GM12872 (cell line): ENCODE data around the gene KIF9.

Source experiments
- TF ChIP-seq, protein P1 (sequence below): IDR thresholded peaks from 3 replicates; pipeline ENCODE4 v1.5.1; 2011; ENCODE audit warnings: low read depth, mild to moderate bottlenecking, low read length, moderate library complexity; ENCODE audit not compliant: insufficient read depth

The KIF9 gene

DNA sequence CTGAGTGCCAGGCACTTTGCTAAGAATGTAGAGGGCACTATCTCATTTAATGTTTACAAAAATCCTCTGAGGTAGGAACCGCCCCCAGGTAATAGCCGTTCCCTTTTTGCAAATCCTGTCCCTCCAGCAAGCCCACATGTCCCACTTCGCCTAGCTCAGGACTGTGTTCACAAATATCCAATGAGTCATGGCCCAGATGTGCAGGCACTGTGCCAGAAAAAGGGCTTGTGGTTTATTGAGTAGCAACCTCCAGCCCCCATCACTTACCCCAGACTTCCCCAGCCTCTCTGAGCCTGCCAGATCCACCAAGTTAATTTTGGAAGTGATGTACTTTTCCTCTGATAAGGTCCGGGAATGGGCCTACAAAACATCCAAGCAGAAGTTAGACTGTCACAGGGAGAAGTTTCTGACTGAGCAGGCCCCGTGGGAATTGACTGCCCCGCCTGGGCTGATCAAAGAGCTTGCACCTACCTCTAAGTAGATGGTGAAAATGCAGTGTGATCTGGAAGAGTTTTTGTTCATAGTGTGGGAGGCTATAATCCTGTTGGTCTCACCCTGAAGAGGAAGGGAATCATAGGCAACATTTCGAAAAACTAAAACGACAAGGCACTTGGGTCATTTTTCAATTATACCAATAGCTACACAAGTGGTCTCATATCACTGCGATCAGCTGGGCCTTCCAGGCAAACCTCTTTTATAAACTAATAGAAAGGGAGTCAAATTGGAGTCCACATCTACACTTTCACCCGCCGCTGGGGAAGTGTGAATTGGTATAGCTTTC lies 15.7 kb downstream of the KIF9 start:
- TF ChIP-seq, protein P1, sequence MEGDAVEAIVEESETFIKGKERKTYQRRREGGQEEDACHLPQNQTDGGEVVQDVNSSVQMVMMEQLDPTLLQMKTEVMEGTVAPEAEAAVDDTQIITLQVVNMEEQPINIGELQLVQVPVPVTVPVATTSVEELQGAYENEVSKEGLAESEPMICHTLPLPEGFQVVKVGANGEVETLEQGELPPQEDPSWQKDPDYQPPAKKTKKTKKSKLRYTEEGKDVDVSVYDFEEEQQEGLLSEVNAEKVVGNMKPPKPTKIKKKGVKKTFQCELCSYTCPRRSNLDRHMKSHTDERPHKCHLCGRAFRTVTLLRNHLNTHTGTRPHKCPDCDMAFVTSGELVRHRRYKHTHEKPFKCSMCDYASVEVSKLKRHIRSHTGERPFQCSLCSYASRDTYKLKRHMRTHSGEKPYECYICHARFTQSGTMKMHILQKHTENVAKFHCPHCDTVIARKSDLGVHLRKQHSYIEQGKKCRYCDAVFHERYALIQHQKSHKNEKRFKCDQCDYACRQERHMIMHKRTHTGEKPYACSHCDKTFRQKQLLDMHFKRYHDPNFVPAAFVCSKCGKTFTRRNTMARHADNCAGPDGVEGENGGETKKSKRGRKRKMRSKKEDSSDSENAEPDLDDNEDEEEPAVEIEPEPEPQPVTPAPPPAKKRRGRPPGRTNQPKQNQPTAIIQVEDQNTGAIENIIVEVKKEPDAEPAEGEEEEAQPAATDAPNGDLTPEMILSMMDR: no peak

GRCh38 chr3:47265725-47266428 lies 16.7 kb downstream of the KIF9 start:
- TF ChIP-seq, protein P1: no peak

DNA sequence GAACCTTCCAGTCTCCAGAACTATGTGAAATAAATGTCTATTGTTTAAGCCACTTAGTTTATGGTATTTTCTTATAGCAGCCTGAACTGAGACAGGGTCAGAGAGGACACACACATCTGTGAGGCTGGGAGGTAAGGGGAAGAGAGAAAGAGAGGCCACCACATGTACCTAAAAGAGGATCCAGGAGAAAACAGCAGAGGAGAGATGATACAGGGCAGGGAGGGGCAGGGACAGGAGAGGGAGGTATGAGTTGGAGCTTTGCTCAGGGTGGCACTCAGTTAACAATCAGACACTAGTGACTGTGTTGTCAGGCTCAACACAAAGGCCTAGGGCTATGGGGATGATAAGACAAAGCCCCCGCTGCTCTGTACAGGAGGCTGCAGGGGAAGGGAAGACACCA lies 17.6 kb downstream of the KIF9 start:
- TF ChIP-seq, protein P1: no peak

GRCh38 chr3:47261301-47261700 lies 21.3 kb downstream of the KIF9 start:
- TF ChIP-seq, protein P1: no peak

DNA sequence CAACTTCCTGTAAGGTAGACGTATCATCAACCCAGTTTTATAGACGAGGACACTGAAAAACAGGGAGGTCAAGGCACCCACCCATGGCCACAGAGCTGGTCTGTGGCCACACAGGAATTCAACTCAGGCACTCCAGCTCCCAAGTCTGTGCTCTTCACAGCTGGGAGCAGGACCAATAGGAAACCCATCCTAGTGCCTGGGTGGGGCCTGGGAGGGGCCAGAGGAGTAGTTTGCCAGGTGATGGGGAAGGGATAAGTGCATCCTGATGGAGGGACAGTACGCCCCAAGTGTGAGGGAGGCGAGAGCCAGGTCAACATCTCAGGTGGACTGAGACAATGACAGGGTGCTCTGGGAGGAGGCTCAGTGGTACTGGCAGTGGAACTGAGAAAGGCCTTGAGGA lies 22.0 kb downstream of the KIF9 start:
- TF ChIP-seq, protein P1: no peak

DNA sequence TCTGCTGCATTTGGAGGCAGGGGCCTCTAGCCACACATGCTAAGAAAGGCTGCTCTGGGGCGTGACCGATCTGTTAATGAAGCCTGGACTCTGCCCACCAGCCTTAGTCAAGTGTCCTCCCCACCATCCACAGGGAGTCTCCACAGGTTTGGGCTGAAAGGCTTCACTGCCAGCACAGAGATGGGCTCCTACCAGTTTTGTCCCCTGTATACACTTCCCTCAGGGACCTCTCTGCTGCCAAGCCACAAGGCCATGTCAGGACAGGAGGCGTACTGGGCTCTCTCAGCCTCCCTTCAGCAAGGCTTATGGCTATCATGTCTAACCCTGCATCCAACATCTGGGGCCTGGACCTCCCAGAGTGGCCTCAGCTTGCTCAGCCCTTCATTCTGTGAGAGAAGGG lies 23.5 kb downstream of the KIF9 start:
- TF ChIP-seq, protein P1: no peak

DNA sequence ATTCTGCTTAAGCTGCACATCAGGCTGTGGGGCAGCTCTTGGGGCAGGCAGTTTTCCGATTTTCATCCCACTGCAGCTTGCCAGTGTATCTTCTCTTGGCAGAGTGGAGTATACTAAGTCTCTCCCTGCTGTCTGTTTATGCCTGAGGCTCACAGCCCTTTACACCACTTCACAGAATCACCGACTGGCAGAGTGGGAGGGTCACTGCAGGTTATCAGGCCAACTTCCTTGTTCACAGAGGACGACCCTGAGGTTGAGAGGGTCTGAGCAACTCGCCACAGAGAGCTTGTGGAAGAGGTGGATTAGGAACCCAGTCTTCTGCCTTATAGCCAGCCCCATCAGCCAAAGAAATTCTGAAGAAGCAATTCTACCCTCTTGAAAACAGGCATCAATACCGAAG lies 30.9 kb downstream of the KIF9 start:
- TF ChIP-seq, protein P1: no peak
